ENCODE results near the gene PPP1R37. TPM values are rescaled to one million over a fixed set of nuclear protein-coding genes. Genes with fewer than 3 reads are reported as not detected.

The PPP1R37 gene
- total and polyA plus RNA-seq, 4 donors = 1.8 to 10.4 (median 9.3) TPM

- no peak overlapping the region for H3K4me3 ChIP-seq (ENCODE audit: low read depth in 1 of 3, low read length in 3 of 3)
Observed at GRCh38 chr19:45151821-45152503, 59.0 kb downstream of the PPP1R37 start.

More at GRCh38 chr19:45151821-45152503, 59.0 kb downstream of the PPP1R37 start:
- H3K36me3 ChIP-seq (ENCODE audit: control insufficient read depth in 4 of 4, insufficient read depth in 3 of 4, low read depth in 1 of 4, low read length in 3 of 4) = no peaks in the 10 kb centered on the region
- TF ChIP-seq HNF4A (conservative IDR thresholded peaks at IDR 0.05) (no peak), SP1 (IDR thresholded peaks at IDR 0.05) (no peak), RAD21 (IDR thresholded peaks at IDR 0.05) (no peak), ZBTB33 (IDR thresholded peaks at IDR 0.05) (no peak), RXRA (IDR thresholded peaks at IDR 0.05) (no peak), NR2F2 (IDR thresholded peaks at IDR 0.05) (no peak), MAX (IDR thresholded peaks at IDR 0.05) (no peak), GABPA (IDR thresholded peaks at IDR 0.05 in 1 of 2, conservative IDR thresholded peaks at IDR 0.05 in 1 of 2) (no peak), FOXA1 (IDR thresholded peaks at IDR 0.05) (no peak), CTCF (IDR thresholded peaks at IDR 0.05; ENCODE audit: low read depth, low read length, missing input control) (no peak), REST (IDR thresholded peaks at IDR 0.05) (no peak), ATF3 (IDR thresholded peaks at IDR 0.05) (no peak), HNF4G (IDR thresholded peaks at IDR 0.05) (no peak), TAF1 (conservative IDR thresholded peaks at IDR 0.05) (no peak), JUND (IDR thresholded peaks at IDR 0.05) (no peak)
- WGBS = 17% methylated on average over 64 of the region's 64 CpGs
- no peak for DNase-seq (ENCODE audit: low spot score)
- peaks cover 0 to 8% (median 6%) of the 10 kb centered on the region in 4 donors for H3K27me3 ChIP-seq (ENCODE audit: control insufficient read depth in 4 of 4, insufficient read depth in 4 of 4, low read length in 3 of 4)
- H3K27ac ChIP-seq (ENCODE audit: low read depth in 1 of 2, low read length in 2 of 2) = no peak overlapping the region
- H3K4me1 ChIP-seq (ENCODE audit: control insufficient read depth in 4 of 4, insufficient read depth in 4 of 4, low read length in 3 of 4) = peaks cover 3 to 24% (median 19%) of the 10 kb centered on the region in 4 donors
- no peaks in the 10 kb centered on the region for H3K9me3 ChIP-seq (ENCODE audit: control insufficient read depth in 4 of 4, low read length in 3 of 4)
- H3K9ac ChIP-seq (ENCODE audit: low read depth in 1 of 2, low read length in 2 of 2) = no peak overlapping the region
